Mesenchymal stem cell (in vitro differentiated cells and primary cell): Measurements from ENCODE around the gene ZNF292.
"Not testable (repeated sequence)": the region's sequence is repeated elsewhere in the genome, so short reads cannot be mapped to it uniquely, and the experiment has no call there.

Experiments
- DNase-seq: peaks from one replicate; pipeline ENCODE4 v3.0.0-alpha.2; 2013
- H2AFZ ChIP-seq: one replicate; pipeline ENCODE4 v1.6.1; 2013; ENCODE audit warnings: low read depth, mild to moderate bottlenecking, control low read depth, inconsistent platforms, low read length, moderate library complexity
- H2AK5ac ChIP-seq: 2 replicates; pipeline ENCODE4 v1.6.1; 2013; ENCODE audit warnings: low read length, moderate library complexity, mild to moderate bottlenecking, inconsistent platforms; ENCODE audit not compliant: severe bottlenecking
- H2BK120ac ChIP-seq: one replicate; pipeline ENCODE4 v1.6.1; 2013; ENCODE audit warnings: low read depth, mild to moderate bottlenecking, inconsistent platforms, low read length, moderate library complexity
- H2BK12ac ChIP-seq, 2 experiments: one replicate each; pipeline ENCODE4 v1.6.1; 2013; ENCODE audit warnings: inconsistent platforms in 2 of 2, low read length in 2 of 2, mild to moderate bottlenecking in 2 of 2, moderate library complexity in 2 of 2, control low read depth in 1 of 2
- H2BK15ac ChIP-seq: one replicate; pipeline ENCODE4 v1.6.1; 2013; ENCODE audit warnings: mild to moderate bottlenecking, low read depth, inconsistent platforms; ENCODE audit not compliant: poor library complexity, severe bottlenecking
- H2BK5ac ChIP-seq: 2 replicates; pipeline ENCODE4 v1.6.1; 2013; ENCODE audit warnings: low read depth, mild to moderate bottlenecking, low read length, control low read depth, inconsistent platforms; ENCODE audit not compliant: poor library complexity, severe bottlenecking
- H3K14ac ChIP-seq, 2 experiments: one replicate each; pipeline ENCODE4 v1.6.1; 2013; ENCODE audit warnings: inconsistent platforms in 2 of 2, low read length in 2 of 2, control low read depth in 1 of 2, mild to moderate bottlenecking in 1 of 2, moderate library complexity in 1 of 2
- H3K18ac ChIP-seq, 2 experiments: one replicate each; pipeline ENCODE4 v1.6.1; 2013; ENCODE audit warnings: inconsistent platforms in 2 of 2, low read length in 2 of 2, control low read depth in 1 of 2, low read depth in 1 of 2, mild to moderate bottlenecking in 1 of 2
- H3K23ac ChIP-seq, 2 experiments: one replicate each; pipeline ENCODE4 v1.6.1; 2013; ENCODE audit warnings: inconsistent platforms in 2 of 2, low read length in 2 of 2, mild to moderate bottlenecking in 2 of 2, moderate library complexity in 2 of 2, control low read depth in 1 of 2
- H3K27ac ChIP-seq: 2 replicates; pipeline ENCODE4 v1.5.1; 2013; ENCODE audit warnings: mild to moderate bottlenecking, moderate library complexity, low read length, control low read depth, inconsistent platforms; ENCODE audit not compliant: poor library complexity, severe bottlenecking
- H3K27me3 ChIP-seq, 2 experiments: 2 replicates each; pipeline versions ENCODE4 v1.6.1 to v1.7.0; 2013; ENCODE audit warnings: low read length in 2 of 2, mild to moderate bottlenecking in 2 of 2, moderate library complexity in 2 of 2, control low read depth in 1 of 2, inconsistent platforms in 1 of 2; ENCODE audit not compliant: control insufficient read depth in 1 of 2, insufficient read depth in 1 of 2
- H3K36me3 ChIP-seq, 2 experiments: 2 replicates each; pipeline versions ENCODE4 v1.6.1 to v1.7.0; 2013; ENCODE audit warnings: low read length in 2 of 2, control low read depth in 1 of 2, inconsistent platforms in 1 of 2, low read depth in 1 of 2, mild to moderate bottlenecking in 1 of 2; ENCODE audit not compliant: insufficient read depth in 2 of 2, control insufficient read depth in 1 of 2
- H3K4ac ChIP-seq, 2 experiments: one replicate each; pipeline ENCODE4 v1.6.1; 2013; ENCODE audit warnings: inconsistent platforms in 2 of 2, low read length in 2 of 2, mild to moderate bottlenecking in 2 of 2, moderate library complexity in 2 of 2, control low read depth in 1 of 2, low read depth in 1 of 2
- H3K4me1 ChIP-seq: 2 replicates; pipeline ENCODE4 v1.6.1; 2013; ENCODE audit warnings: low read depth, low read length, control low read depth; ENCODE audit not compliant: control insufficient read depth, insufficient read depth
- H3K4me2 ChIP-seq: 2 replicates; pipeline ENCODE4 v1.6.1; 2013; ENCODE audit warnings: low read length, mild to moderate bottlenecking, inconsistent platforms; ENCODE audit not compliant: poor library complexity, severe bottlenecking
- H3K4me3 ChIP-seq, 2 experiments: 2 replicates each; pipeline versions ENCODE4 v1.5.1 to v1.7.0; 2013; ENCODE audit warnings: low read length in 2 of 2, mild to moderate bottlenecking in 2 of 2, control low read depth in 1 of 2, low read depth in 1 of 2; ENCODE audit not compliant: insufficient read depth in 1 of 2
- H3K79me1 ChIP-seq: replicated peaks from 2 replicates; pipeline ENCODE4 v1.6.1; 2013; ENCODE audit warnings: mild to moderate bottlenecking, control low read depth, low read length, inconsistent platforms; ENCODE audit not compliant: poor library complexity, severe bottlenecking
- H3K9ac ChIP-seq: 2 replicates; pipeline ENCODE4 v1.7.0; 2013; ENCODE audit warnings: mild to moderate bottlenecking, low read length, moderate library complexity
- H3K9me3 ChIP-seq: 2 replicates; pipeline ENCODE4 v1.7.0; 2013; ENCODE audit warnings: mild to moderate bottlenecking, low read length; ENCODE audit not compliant: control insufficient read depth
- H4K8ac ChIP-seq: one replicate; pipeline ENCODE4 v1.6.1; 2013; ENCODE audit warnings: inconsistent platforms, mild to moderate bottlenecking, low read length, moderate library complexity
- H4K91ac ChIP-seq: one replicate; pipeline ENCODE4 v1.6.1; 2013; ENCODE audit warnings: mild to moderate bottlenecking, low read length, inconsistent platforms
- WGBS: methylation state at CpG from one replicate; pipeline ENCODE4 v1.1.7; 2013; ENCODE audit warnings: mixed read lengths; 5-methylcytosine and 5-hydroxymethylcytosine counted together

The ZNF292 gene

DNA sequence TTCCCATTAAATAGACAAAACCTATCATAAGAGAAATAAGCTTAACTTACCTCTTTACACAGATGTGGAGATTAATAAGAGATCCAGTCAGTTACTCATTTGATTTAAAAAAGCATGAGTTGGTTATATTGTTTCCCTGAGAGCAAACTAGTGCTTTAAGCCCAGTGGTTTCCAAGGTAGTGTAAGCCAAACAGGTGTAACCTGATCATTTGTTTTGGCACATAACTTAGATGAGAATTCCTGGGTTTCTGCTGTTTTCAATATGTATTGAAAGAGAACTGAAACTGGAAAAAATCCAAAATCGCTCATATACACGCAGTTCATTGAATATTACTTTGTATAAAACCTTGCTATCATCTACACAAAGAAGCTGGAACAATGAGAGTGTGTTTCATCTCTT, 136.5 kb downstream of the ZNF292 start:
- H3K23ac ChIP-seq, result no peak overlapping the region
- H3K9ac ChIP-seq, result no peak overlapping the region
- H3K4me2 ChIP-seq, result no peak overlapping the region
- H2BK12ac ChIP-seq, result no peak overlapping the region
- H2BK5ac ChIP-seq, result no peak overlapping the region
- H4K91ac ChIP-seq, result no peak overlapping the region
- no peaks in the 10 kb centered on the region for H3K79me1 ChIP-seq
- no peak overlapping the region for H4K8ac ChIP-seq
- H2BK15ac ChIP-seq, result no peak overlapping the region
- H3K18ac ChIP-seq, result no peak overlapping the region
- DNase-seq, result no peak
- H3K4me1 ChIP-seq, result no peaks in the 10 kb centered on the region
- H3K4me3 ChIP-seq, result no peak overlapping the region
- H3K14ac ChIP-seq, result no peak overlapping the region
- H2BK120ac ChIP-seq, result no peak overlapping the region
- H3K4ac ChIP-seq, result no peak overlapping the region
- no peak overlapping the region for H3K27ac ChIP-seq
- no peak overlapping the region for H2AK5ac ChIP-seq
- no peaks in the 10 kb centered on the region for H3K9me3 ChIP-seq
- H3K27me3 ChIP-seq, result peaks cover 9 to 24% of the 10 kb centered on the region in 2 experiments
- no peaks in the 10 kb centered on the region for H3K36me3 ChIP-seq
- no peak overlapping the region for H2AFZ ChIP-seq
- WGBS, result 100% methylated on average over 2 of the region's 2 CpGs

DNA sequence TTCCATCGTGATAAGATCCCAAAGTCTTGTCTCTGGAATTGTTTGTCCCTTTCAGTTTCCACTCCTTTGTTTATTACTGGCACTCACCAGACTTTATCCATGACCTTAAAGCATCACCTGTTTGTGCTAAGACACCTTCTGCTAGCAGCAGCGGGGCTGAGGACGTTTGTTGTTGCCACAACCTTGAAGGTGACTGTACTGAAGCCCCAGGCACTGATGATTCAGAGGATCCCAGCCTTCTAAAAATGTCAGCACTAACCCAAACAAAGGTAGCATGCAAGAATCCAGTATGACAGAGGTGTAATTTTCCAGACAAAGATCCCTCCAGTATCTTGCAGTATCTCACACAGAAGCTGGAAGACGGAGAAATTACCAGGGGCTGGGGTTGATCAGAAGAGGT, 138.2 kb downstream of the ZNF292 start:
- Histone ChIP-seq H3K36me3 (no peaks in the 10 kb centered on the region), H3K27me3 (peaks cover 17 to 29% of the 10 kb centered on the region in 2 experiments)
- 95% methylated on average over 4 of the region's 4 CpGs for WGBS

DNA sequence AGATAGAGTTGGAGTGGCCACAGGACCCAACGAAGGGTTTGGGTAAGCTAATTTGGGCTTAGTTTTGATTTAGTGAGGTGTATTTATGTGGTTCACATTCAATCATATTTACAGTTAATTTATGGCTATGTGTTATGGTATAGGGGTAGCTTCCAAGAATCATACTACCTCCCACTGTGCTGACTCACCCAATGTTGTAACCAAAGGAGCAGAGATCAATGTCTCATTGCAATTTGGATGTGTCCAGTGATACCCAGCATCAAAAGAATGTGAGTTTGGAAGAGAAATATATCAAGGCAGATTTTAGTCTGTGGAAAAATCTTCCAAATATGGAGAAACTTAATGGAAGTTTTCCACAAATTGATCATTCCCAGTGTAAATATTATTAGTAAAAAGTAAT, 141.8 kb downstream of the ZNF292 start:
- no peak overlapping the region for H3K14ac ChIP-seq
- peaks cover 15 to 32% of the 10 kb centered on the region in 2 experiments for H3K27me3 ChIP-seq
- no peak overlapping the region for H2AK5ac ChIP-seq
- H2BK12ac ChIP-seq, result no peak overlapping the region
- no peaks in the 10 kb centered on the region for H3K9me3 ChIP-seq
- no peaks in the 10 kb centered on the region for H3K79me1 ChIP-seq
- DNase-seq, result no peak
- no peak overlapping the region for H4K8ac ChIP-seq
- no CpG with 5 or more reads among the region's 1 CpG for WGBS
- H3K18ac ChIP-seq, result no peak overlapping the region
- no peaks in the 10 kb centered on the region for H3K4me1 ChIP-seq
- H3K4ac ChIP-seq, result no peak overlapping the region
- H2BK5ac ChIP-seq, result no peak overlapping the region
- H2AFZ ChIP-seq, result no peak overlapping the region
- H3K27ac ChIP-seq, result no peak overlapping the region
- no peak overlapping the region for H3K4me3 ChIP-seq
- H3K4me2 ChIP-seq, result no peak overlapping the region
- H3K23ac ChIP-seq, result no peak overlapping the region
- no peak overlapping the region for H2BK15ac ChIP-seq
- H3K9ac ChIP-seq, result no peak overlapping the region
- no peak overlapping the region for H4K91ac ChIP-seq
- H2BK120ac ChIP-seq, result no peak overlapping the region
- H3K36me3 ChIP-seq, result no peaks in the 10 kb centered on the region

More for the DNA sequence above, 138.2 kb downstream of the ZNF292 start:
- H3K4me1 ChIP-seq, result no peaks in the 10 kb centered on the region
- H3K9ac ChIP-seq, result no peak overlapping the region
- DNase-seq, result no peak
- no peak overlapping the region for H2AFZ ChIP-seq
- no peak overlapping the region for H2BK15ac ChIP-seq
- no peak overlapping the region for H2BK5ac ChIP-seq
- H3K9me3 ChIP-seq, result no peaks in the 10 kb centered on the region
- no peak overlapping the region for H3K18ac ChIP-seq
- no peak overlapping the region for H3K14ac ChIP-seq
- H3K4me3 ChIP-seq, result no peak overlapping the region
- no peak overlapping the region for H3K23ac ChIP-seq
- no peak overlapping the region for H4K91ac ChIP-seq
- no peak overlapping the region for H3K4me2 ChIP-seq
- no peak overlapping the region for H2BK120ac ChIP-seq
- H3K4ac ChIP-seq, result no peak overlapping the region
- no peaks in the 10 kb centered on the region for H3K79me1 ChIP-seq
- H3K27ac ChIP-seq, result no peak overlapping the region
- H4K8ac ChIP-seq, result no peak overlapping the region
- no peak overlapping the region for H2BK12ac ChIP-seq
- no peak overlapping the region for H2AK5ac ChIP-seq

DNA sequence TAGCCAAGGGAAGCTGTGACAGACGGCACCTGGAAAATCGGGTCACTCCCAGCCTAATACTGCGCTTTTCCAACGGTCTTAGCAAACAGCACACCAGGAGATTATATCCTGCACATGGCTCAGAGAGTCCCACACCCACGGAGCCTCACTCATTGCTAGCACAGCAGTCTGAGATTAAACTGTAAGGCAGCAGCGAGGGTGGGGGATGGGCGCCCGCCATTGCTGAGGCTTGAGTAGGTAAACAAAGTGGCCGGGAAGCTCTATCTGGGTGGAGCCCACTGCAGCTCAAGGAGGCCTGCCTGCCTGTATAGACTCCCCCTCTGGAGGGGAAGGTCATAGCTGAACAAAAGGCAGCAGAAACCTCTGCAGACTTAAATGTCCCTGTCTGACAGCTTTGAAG, 145.9 kb downstream of the ZNF292 start:
- not testable (repeated sequence) for H2AFZ ChIP-seq, H2BK5ac ChIP-seq, H3K18ac ChIP-seq, H3K36me3 ChIP-seq, H2BK12ac ChIP-seq, H3K4me1 ChIP-seq, H3K4ac ChIP-seq, DNase-seq, H3K9ac ChIP-seq, H3K23ac ChIP-seq, H3K4me3 ChIP-seq, H2BK120ac ChIP-seq, H2BK15ac ChIP-seq, H3K79me1 ChIP-seq, H3K9me3 ChIP-seq, H4K91ac ChIP-seq, H3K14ac ChIP-seq, H3K27ac ChIP-seq, H3K4me2 ChIP-seq, H4K8ac ChIP-seq, H2AK5ac ChIP-seq
- H3K27me3 ChIP-seq, result peaks cover 6 to 27% of the 10 kb centered on the region in 2 experiments
- WGBS, result 77% methylated on average over 9 of the region's 9 CpGs
